Measurements from ENCODE around the gene RAI14.

Gene RAI14

GRCh38 chr5:34813509-34813908 lies 157.4 kb downstream of the RAI14 start:
- Histone ChIP-seq H3K9me3 (replicated peaks; ENCODE audit: insufficient read depth, low read length) (no peaks in the 10 kb centered on the region), H3K4me3 (ENCODE audit: low read length) (no peak overlapping the region), H3K9ac (ENCODE audit: low read length) (no peak overlapping the region), H3K36me3 (replicated peaks; ENCODE audit: insufficient read depth, low read length) (no peaks in the 10 kb centered on the region), H4K20me1 (ENCODE audit: insufficient read depth, low read length) (no peaks in the 10 kb centered on the region), H3K4me1 (ENCODE audit: low read length) (no peaks in the 10 kb centered on the region), H2AFZ (ENCODE audit: low read length) (no peak overlapping the region), H3K27ac (ENCODE audit: low read length) (no peak overlapping the region), H3K4me2 (ENCODE audit: low read depth, low read length) (no peak overlapping the region), H3K79me2 (ENCODE audit: low read length) (no peaks in the 10 kb centered on the region), H3K27me3 (replicated peaks; ENCODE audit: insufficient read depth, low read length) (no peaks in the 10 kb centered on the region), H3F3A (ENCODE audit: insufficient read depth, low read length) (no peaks in the 10 kb centered on the region), H3K9me2 (replicated peaks; ENCODE audit: insufficient read depth, low read length) (no peaks in the 10 kb centered on the region)
- DNase-seq, result no peak
- TF ChIP-seq EZH2 (optimal IDR thresholded peaks at IDR 0.05; ENCODE audit: low read depth, low read length), result no peak
- no peak for TF ChIP-seq EZH2phosphoT487 (IDR thresholded peaks at IDR 0.05; ENCODE audit: low read length)
- TF ChIP-seq, protein P1, sequence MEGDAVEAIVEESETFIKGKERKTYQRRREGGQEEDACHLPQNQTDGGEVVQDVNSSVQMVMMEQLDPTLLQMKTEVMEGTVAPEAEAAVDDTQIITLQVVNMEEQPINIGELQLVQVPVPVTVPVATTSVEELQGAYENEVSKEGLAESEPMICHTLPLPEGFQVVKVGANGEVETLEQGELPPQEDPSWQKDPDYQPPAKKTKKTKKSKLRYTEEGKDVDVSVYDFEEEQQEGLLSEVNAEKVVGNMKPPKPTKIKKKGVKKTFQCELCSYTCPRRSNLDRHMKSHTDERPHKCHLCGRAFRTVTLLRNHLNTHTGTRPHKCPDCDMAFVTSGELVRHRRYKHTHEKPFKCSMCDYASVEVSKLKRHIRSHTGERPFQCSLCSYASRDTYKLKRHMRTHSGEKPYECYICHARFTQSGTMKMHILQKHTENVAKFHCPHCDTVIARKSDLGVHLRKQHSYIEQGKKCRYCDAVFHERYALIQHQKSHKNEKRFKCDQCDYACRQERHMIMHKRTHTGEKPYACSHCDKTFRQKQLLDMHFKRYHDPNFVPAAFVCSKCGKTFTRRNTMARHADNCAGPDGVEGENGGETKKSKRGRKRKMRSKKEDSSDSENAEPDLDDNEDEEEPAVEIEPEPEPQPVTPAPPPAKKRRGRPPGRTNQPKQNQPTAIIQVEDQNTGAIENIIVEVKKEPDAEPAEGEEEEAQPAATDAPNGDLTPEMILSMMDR (IDR thresholded peaks at IDR 0.05; ENCODE audit: low read length), result no peak

GRCh38 chr5:34817558-34818351 lies 161.6 kb downstream of the RAI14 start:
- no peak overlapping the region for H3K4me2 ChIP-seq (ENCODE audit: low read depth, low read length)
- no peaks in the 10 kb centered on the region for H3K79me2 ChIP-seq (ENCODE audit: low read length)
- no peak overlapping the region for H3K4me3 ChIP-seq (ENCODE audit: low read length)
- H3F3A ChIP-seq (ENCODE audit: insufficient read depth, low read length), result no peaks in the 10 kb centered on the region
- no peaks in the 10 kb centered on the region for H4K20me1 ChIP-seq (ENCODE audit: insufficient read depth, low read length)
- no peaks in the 10 kb centered on the region for H3K4me1 ChIP-seq (ENCODE audit: low read length)
- no peak overlapping the region for H3K27ac ChIP-seq (ENCODE audit: low read length)
- no peak for DNase-seq
- no peaks in the 10 kb centered on the region for H3K27me3 ChIP-seq (replicated peaks; ENCODE audit: insufficient read depth, low read length)
- H3K9me3 ChIP-seq (replicated peaks; ENCODE audit: insufficient read depth, low read length), result no peaks in the 10 kb centered on the region
- no peak for TF ChIP-seq EZH2 (optimal IDR thresholded peaks at IDR 0.05; ENCODE audit: low read depth, low read length)
- TF ChIP-seq, protein P1 (IDR thresholded peaks at IDR 0.05; ENCODE audit: low read length), result no peak
- TF ChIP-seq EZH2phosphoT487 (IDR thresholded peaks at IDR 0.05; ENCODE audit: low read length), result no peak
- no peaks in the 10 kb centered on the region for H3K9me2 ChIP-seq (replicated peaks; ENCODE audit: insufficient read depth, low read length)
- no peak overlapping the region for H2AFZ ChIP-seq (ENCODE audit: low read length)
- no peak overlapping the region for H3K9ac ChIP-seq (ENCODE audit: low read length)
- H3K36me3 ChIP-seq (replicated peaks; ENCODE audit: insufficient read depth, low read length), result no peaks in the 10 kb centered on the region

GRCh38 chr5:34818717-34819116 lies 162.6 kb downstream of the RAI14 start:
- Histone ChIP-seq H3K4me1 (ENCODE audit: low read length) (no peaks in the 10 kb centered on the region), H3K36me3 (replicated peaks; ENCODE audit: insufficient read depth, low read length) (no peaks in the 10 kb centered on the region), H3K79me2 (ENCODE audit: low read length) (no peaks in the 10 kb centered on the region), H3K4me2 (ENCODE audit: low read depth, low read length) (no peak overlapping the region), H3F3A (ENCODE audit: insufficient read depth, low read length) (no peaks in the 10 kb centered on the region), H3K9me3 (replicated peaks; ENCODE audit: insufficient read depth, low read length) (no peaks in the 10 kb centered on the region), H3K27ac (ENCODE audit: low read length) (no peak overlapping the region), H4K20me1 (ENCODE audit: insufficient read depth, low read length) (no peaks in the 10 kb centered on the region), H2AFZ (ENCODE audit: low read length) (no peak overlapping the region), H3K27me3 (replicated peaks; ENCODE audit: insufficient read depth, low read length) (no peaks in the 10 kb centered on the region), H3K9ac (ENCODE audit: low read length) (no peak overlapping the region), H3K4me3 (ENCODE audit: low read length) (no peak overlapping the region), H3K9me2 (replicated peaks; ENCODE audit: insufficient read depth, low read length) (no peaks in the 10 kb centered on the region)
- DNase-seq, result no peak
- no peak for TF ChIP-seq EZH2 (optimal IDR thresholded peaks at IDR 0.05; ENCODE audit: low read depth, low read length)
- TF ChIP-seq, protein P1 (IDR thresholded peaks at IDR 0.05; ENCODE audit: low read length), result no peak
- TF ChIP-seq EZH2phosphoT487 (IDR thresholded peaks at IDR 0.05; ENCODE audit: low read length), result no peak

All from MM.1S (cell line).